GM21423 (cell line): ENCODE measurements around the gene CLN5.
"Not testable (repeated sequence)": the region's sequence is repeated elsewhere in the genome, so short reads cannot be mapped to it uniquely, and the experiment has no call there.

Experiments
- ATAC-seq: cut with Tn5 transposase; IDR thresholded peaks from one replicate; pipeline ENCODE4 v1.9.1; 2021; ENCODE audit warnings: mild to moderate bottlenecking, moderate library complexity; ENCODE audit not compliant: unreplicated experiment

Gene CLN5

GRCh38 chr13:76991796-76992547 is at the start of gene CLN5:
CLN5 (plus strand) TSS chr13:76992081; CDS start chr13:76992099, 18 bp downstream.
- ATAC-seq = peak; percentile 96

- no peak for ATAC-seq
These were observed 49.5 kb upstream of the CLN5 start for GRCh38 chr13:76942363-76942762.

- no peak for ATAC-seq
These were observed 48.2 kb upstream of the CLN5 start for GRCh38 chr13:76943646-76944045.

GRCh38 chr13:76944456-76944855 is 47.4 kb upstream of the CLN5 start:
- no peak for ATAC-seq

- no peak for ATAC-seq
These were observed 43.7 kb upstream of the CLN5 start, which contains the start of gene ACOD1 for GRCh38 chr13:76948149-76948548. ACOD1 (plus strand) TSS chr13:76948511; CDS start chr13:76948559, 48 bp downstream.

GRCh38 chr13:76950101-76950500 is 41.8 kb upstream of the CLN5 start:
- no peak for ATAC-seq

- ATAC-seq = no peak
These were observed 37.9 kb upstream of the CLN5 start for GRCh38 chr13:76953968-76954367.

GRCh38 chr13:76954538-76954937 is 37.3 kb upstream of the CLN5 start:
- ATAC-seq = no peak

- ATAC-seq = no peak
These were observed 36.7 kb upstream of the CLN5 start for GRCh38 chr13:76955193-76955592.

GRCh38 chr13:76955661-76956060 is 36.2 kb upstream of the CLN5 start:
- ATAC-seq = no peak

GRCh38 chr13:76958841-76959432 is 32.9 kb upstream of the CLN5 start:
- ATAC-seq = no peak

GRCh38 chr13:76959734-76960133 is 32.1 kb upstream of the CLN5 start:
- ATAC-seq = not testable (repeated sequence)

GRCh38 chr13:76965759-76966421 is 26.0 kb upstream of the CLN5 start:
- no peak for ATAC-seq

- ATAC-seq = no peak
These were observed 24.9 kb upstream of the CLN5 start for GRCh38 chr13:76967031-76967430.

- ATAC-seq = no peak
These were observed 23.8 kb upstream of the CLN5 start for GRCh38 chr13:76968041-76968440.

GRCh38 chr13:76969488-76970365 is 22.2 kb upstream of the CLN5 start:
- ATAC-seq = no peak

- ATAC-seq = no peak
These were observed 20.7 kb upstream of the CLN5 start for GRCh38 chr13:76971215-76971614.

- no peak for ATAC-seq
These were observed 19.7 kb upstream of the CLN5 start for GRCh38 chr13:76971851-76972829.

GRCh38 chr13:76973920-76974617 is 17.8 kb upstream of the CLN5 start:
- ATAC-seq = no peak
